ACHN (cell line): Measurements from ENCODE around the gene HPSE2.

Experiments used
- DNase-seq: peaks from one replicate; pipeline ENCODE4 v3.0.0-alpha.2; 2015
- in situ Hi-C: cut with HindIII; loops from 2 replicates; pipeline ENCODE4 v1.10.0; 2017; ENCODE audit warnings: low sequenced_read_pairs, low pct_ligation_motif_present, low pct_unique_long_range_greater_than_20kb

The HPSE2 gene

GRCh38 chr10:98667081-98667480 lies 568.6 kb downstream of the HPSE2 start:
- DNase-seq = no peak
- in situ Hi-C loops = no loop called here

GRCh38 chr10:98666276-98666675 lies 569.4 kb downstream of the HPSE2 start:
- DNase-seq = no peak
- in situ Hi-C loops = no loop called here

- in situ Hi-C loops = no loop called here
- DNase-seq = peak; percentile 47
Observed at GRCh38 chr10:98664329-98665042, 571.2 kb downstream of the HPSE2 start.

DNA sequence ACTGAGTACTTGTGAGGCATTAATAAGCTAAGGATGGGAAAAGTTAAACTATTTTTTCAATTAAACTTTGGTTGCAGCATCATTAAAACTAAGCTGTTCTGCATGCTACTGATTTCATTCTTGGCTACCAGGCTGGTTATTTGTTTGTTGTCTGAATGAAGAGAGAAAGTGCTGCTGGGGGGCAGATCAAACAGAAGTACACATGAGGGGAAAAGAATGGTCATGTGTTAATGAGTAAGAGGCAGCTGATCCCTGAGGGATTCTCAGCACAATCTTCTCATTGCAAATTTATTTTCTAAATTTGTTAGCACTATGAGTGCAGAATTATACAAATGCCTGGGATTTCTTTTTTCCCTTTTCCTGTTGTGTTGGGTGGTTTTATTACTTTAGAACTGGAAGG lies 575.7 kb downstream of the HPSE2 start:
- in situ Hi-C loops = no loop called here
- no peak for DNase-seq

DNA sequence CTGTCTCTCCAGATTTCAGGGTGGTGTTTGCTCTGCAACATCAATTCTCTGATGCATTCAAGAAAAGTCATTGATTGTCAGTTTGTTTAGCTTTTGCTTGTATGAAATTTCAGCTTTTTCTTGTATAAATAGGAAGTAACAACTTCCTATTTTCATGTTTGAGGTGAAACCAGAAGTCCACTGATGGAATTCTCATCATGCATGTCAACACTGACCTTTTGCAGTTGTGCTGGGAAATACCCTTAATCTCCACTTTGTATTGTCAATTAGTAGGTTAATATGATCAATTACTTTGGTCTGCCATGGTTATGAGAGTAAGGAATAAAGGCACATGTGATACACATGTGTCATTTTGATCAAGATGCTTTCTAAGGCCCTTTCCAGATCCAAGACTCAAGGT lies 580.2 kb downstream of the HPSE2 start:
- no peak for DNase-seq
- in situ Hi-C loops = no loop called here

- no peak for DNase-seq
- in situ Hi-C loops = no loop called here
Observed at GRCh38 chr10:98649170-98649569, 586.5 kb downstream of the HPSE2 start.

- no peak for DNase-seq
- in situ Hi-C loops = no loop called here
Observed at GRCh38 chr10:98646998-98647917, 588.4 kb downstream of the HPSE2 start.

DNA sequence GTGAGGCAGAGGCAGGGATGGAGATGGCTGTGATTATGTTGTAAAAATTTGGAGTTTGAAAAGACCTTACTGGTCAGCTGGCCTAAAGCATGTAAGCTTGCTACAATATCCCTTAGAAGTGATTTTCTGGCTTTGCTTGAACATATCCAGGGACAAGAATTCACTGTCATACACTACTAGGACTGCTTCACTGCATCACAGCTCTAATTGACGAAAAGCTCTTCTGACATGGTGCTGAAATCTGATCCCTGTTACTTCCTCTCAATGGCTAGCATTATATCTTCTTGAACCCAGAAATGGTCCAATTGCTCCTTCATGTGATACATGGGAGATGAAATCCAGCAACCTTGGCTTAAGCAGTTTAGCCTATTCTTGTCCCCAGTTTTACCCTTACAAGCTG lies 591.2 kb downstream of the HPSE2 start:
- DNase-seq = no peak
- in situ Hi-C loops = no loop called here

- no peak for DNase-seq
- in situ Hi-C loops = no loop called here
Observed at GRCh38 chr10:98642281-98642680, 593.4 kb downstream of the HPSE2 start.

DNA sequence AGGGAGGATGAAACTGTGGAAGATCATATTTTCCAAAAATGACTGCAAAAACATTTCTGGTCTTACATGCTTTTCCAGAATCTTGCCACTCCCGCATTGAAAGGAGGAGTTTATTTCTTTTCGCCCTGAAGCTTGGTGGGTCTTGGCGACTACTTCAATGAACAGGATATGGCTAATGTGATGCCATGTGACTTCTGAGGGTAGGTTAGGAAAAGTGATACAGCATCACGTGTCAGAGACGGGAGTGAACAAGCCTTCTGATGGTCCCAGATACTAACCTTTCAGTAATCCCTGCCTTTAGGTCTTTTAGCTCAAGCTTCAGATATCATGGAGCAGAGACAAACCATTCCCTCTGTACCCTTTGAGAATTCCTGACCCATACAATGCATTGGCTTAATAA lies 596.7 kb downstream of the HPSE2 start:
- DNase-seq = no peak
- in situ Hi-C loops = no loop called here

DNA sequence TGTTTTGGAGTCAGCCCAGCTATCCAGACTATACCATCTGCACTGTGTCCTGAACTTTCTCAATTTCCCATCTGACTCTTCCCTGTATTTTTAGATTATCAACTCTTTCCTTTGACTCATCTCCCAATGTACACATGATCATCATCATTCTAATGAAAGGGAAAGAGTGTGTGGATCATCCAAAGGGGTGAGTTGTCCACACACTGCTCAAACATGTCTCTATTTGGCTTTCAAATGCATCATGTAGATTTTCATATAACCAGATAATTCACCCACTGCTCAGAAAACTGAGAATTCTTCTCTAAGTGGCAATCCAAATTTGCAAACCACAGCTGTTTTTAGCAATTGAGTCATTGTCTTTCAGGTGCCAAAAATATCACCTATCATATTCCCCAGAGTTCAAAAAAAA lies 598.7 kb downstream of the HPSE2 start:
- DNase-seq = no peak
- in situ Hi-C loops = no loop called here

DNA sequence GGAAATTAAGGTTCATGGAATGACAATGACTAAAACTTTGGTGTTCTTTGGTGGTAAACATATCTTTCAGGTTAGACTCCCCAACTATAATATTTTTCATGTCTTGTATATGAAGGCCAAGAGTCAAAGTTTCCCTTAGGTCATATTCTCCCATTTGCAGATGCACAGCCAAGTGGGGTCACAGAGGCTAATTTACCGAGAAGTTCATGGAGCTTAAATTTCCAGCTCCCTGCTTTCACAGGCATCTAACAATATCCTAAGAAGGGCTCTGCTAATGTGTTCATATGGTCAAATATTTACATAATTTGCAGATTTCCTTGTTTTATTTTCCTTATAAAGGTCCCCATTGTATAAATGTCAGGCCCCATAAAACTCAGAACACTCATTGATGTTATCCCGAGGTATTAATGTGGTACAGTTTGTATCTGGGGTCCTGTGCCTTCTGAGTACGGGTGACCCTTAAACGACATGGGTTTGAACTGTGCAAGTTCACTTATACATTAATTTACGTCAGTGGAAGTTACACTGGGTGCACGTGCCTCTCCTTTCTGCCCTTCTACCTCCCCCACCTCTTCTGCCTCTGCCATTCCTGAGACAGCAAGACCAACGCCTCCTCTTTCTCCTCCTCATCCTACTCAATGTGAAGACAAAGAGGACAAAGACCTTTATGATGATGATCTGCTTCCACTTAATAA lies 603.0 kb downstream of the HPSE2 start:
- in situ Hi-C loops = no loop called here
- DNase-seq = no peak

- DNase-seq = no peak
- in situ Hi-C loops = no loop called here
Observed at GRCh38 chr10:98628206-98628605, 607.4 kb downstream of the HPSE2 start.

DNA sequence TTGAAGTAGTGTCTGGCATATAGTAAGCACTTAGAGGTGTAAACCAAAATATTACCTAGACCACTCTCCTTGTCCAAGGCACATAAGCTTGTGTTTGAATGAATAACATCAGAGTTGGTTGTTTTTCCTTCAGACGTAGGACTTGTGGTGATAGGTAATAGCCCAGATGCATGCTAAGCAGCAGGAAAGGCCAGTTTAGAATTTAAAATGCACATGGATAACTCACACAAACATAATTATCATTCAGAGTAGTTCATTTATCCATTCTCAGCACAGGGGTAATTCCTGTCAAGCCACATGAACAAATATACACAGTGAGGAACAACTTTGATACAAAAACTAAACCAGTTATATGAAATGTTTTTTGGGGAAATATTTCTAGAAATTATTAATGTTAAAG lies 607.9 kb downstream of the HPSE2 start:
- no peak for DNase-seq
- in situ Hi-C loops = no loop called here

DNA sequence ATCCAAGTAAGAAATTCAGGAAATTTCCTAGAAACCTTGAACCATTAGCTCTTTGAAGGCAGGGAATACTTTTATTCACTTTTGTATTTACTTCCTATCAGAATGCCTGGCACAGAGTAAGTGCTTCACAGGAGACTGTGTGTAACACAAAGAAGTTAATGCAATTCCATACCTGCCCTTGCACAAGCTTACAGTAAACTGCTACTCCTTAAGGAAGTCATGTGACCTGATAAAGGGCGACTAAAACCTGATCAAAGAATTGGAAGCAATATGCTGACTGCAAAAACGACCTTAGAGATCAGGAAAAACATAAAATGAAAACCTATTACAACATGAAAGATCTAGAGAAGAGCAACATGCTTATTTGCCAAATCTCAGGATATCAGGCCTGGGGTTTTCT lies 610.7 kb downstream of the HPSE2 start:
- DNase-seq = no peak
- in situ Hi-C loops = no loop called here

DNA sequence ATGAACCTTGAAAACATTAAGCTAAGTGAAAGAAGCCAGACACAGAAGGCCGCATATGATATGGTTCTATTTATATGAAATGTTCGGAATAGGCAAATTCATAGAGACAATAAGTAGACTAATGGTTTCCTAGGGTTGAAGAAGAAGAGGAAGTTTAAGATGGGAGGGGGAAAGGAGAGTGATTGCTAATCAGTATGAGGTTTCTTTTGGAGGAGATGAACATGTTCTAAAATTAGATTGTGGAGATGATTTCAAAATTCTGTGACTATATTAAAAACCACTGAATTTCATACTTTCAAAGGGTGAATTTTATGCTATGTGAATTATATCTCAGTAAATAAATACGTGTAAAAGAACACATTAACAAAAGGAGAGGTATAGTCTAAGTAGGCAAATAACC lies 612.5 kb downstream of the HPSE2 start:
- in situ Hi-C loops = no loop called here
- DNase-seq = no peak

GRCh38 chr10:98621630-98622029 lies 614.0 kb downstream of the HPSE2 start:
- no peak for DNase-seq

GRCh38 chr10:98620503-98620902 lies 615.1 kb downstream of the HPSE2 start:
- in situ Hi-C loops = no loop called here
- no peak for DNase-seq

More at GRCh38 chr10:98621630-98622029, 614.0 kb downstream of the HPSE2 start:
- in situ Hi-C loops = no loop called here

DNA sequence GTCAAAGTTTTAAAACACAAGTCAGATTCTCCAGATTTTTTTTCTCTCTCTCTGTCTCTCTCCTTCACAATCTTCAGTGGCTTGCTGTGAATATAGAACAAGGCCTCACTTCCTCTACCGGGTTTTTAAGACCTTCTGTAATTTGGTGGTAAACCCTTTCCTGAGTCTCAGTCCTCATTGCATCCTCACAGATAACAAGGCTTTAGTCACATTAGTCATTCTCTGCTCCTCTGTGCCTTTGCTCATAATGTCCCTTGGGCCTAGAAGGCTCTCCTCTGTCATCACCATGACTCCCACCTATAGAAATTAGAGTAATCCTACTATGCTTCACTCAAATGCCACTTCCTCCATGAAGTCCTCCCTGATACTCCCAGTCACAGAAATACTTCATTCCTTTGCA lies 616.2 kb downstream of the HPSE2 start:
- no peak for DNase-seq
- in situ Hi-C loops = no loop called here
